ENCODE measurements around the gene EXOC4. TPM values are rescaled to one million over a fixed set of nuclear protein-coding genes. Genes with fewer than 3 reads are reported as not detected.
A peak's percentile ranks its signal among the peaks of the same experiment; 100 is the strongest.

Gene EXOC4
- total and polyA plus RNA-seq, 2 of the 8 experiments (the other 6 are each of a cell fraction or from before 2014, with no cell fraction given): 27.0 to 67.3 TPM

DNA sequence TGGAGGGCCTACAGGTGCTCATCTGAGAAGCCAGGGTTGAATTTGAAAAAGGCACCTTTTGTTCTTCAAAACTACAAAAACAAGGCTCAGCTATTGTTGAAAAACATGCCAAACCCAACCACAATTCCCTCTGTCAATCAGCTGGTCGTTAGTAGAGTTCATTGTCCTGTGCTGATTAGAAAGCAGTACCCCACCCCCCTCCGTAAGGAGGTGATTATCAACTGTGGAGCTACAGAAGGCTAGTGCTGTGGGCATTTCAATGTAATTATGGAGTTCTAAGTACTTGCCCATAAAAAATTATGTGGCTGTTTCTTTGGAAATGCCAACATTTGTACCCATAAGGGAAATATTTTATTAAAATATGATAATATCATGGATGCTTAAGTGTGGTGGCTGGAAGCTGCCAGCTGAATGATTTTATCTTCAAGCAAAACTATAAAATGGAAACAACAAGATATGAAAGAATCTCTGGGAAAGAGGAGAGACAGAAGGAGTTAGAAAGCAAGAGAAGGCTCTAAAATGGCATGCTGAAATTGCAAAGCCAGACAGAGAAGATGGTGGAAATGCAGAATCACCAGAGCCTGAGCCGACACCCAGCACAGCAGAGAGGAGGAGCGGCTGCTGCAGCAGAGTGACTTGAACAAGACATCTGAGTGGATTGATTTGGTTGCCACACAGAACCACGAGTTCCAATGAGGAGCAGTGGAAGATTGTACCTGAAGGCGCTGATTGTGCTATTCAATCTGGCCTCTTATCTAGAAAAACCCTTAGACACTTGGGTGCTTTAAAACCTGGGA lies 694.8 kb downstream of the EXOC4 start:
- no peak overlapping the region for H4K91ac ChIP-seq (replicated peaks; ENCODE audit: insufficient read length, low read length)
- 88% methylated on average over 6 of the region's 6 CpGs; no CpG with 5 or more reads in 1 of the 2 experiments for WGBS, 2 experiments (ENCODE audit: extremely low coverage in 1 of 2, insufficient coverage in 1 of 2, insufficient read length in 1 of 2, insufficient replicate concordance in 2 of 2, low coverage in 1 of 2, low lambda C conversion rate in 2 of 2, missing lambda C conversion rate in 1 of 2)
- no peak overlapping the region for H3K9ac ChIP-seq (replicated peaks in 1 of 4; ENCODE audit: extremely low read depth in 1 of 4, low read depth in 3 of 4, low read length in 3 of 4)
- no peak overlapping the region for H2AFZ ChIP-seq (ENCODE audit: low read length)
- no peak overlapping the region for H3K18ac ChIP-seq (ENCODE audit: extremely low read depth, low read length)
- CTCF ChIA-PET (ENCODE audit: partially characterized antibody): interaction anchor here (0.8 to 1.2 kb wide), 4 partner anchors 9 to 94 kb away, joined by 3 read pairs; no protein-coding TSS in a partner anchor
- H3K23me2 ChIP-seq (ENCODE audit: low read depth, low read length): no peaks in the 10 kb centered on the region
- no peaks in the 10 kb centered on the region for H3K79me2 ChIP-seq (ENCODE audit: control insufficient read depth in 1 of 2, insufficient read depth in 2 of 2, low read length in 2 of 2)
- POLR2A ChIA-PET (ENCODE audit: partially characterized antibody): no interaction called here
- no peaks in the 10 kb centered on the region for H4K20me1 ChIP-seq (replicated peaks in 1 of 2; ENCODE audit: control insufficient read depth in 1 of 2, insufficient read depth in 2 of 2, low read length in 2 of 2)
- H2BK20ac ChIP-seq (ENCODE audit: low read length): no peak overlapping the region
- no peak overlapping the region for H3K4ac ChIP-seq (replicated peaks; ENCODE audit: insufficient read length, low read depth, low read length)
- no peaks in the 10 kb centered on the region for H3K27me3 ChIP-seq (replicated peaks in 1 of 4; ENCODE audit: control insufficient read depth in 3 of 4, extremely low read depth in 1 of 4, insufficient read depth in 3 of 4, low read length in 3 of 4)
- H2BK15ac ChIP-seq (ENCODE audit: low read length): no peak overlapping the region
- H3K14ac ChIP-seq (ENCODE audit: insufficient read length): no peak overlapping the region
- H3K4me2 ChIP-seq (ENCODE audit: insufficient read depth in 1 of 2, low read depth in 2 of 2, low read length in 2 of 2): peak overlapping the region in 1 of 2 experiments; percentile 36; a peak in 1 of 4 replicates
- DNase-seq (ENCODE audit: low read depth in 1 of 2, low spot score in 2 of 2) (no peak), FAIRE-seq (no peak)
- H4K8ac ChIP-seq (ENCODE audit: extremely low read depth, insufficient read depth, low read length): no peak overlapping the region
- H2BK5ac ChIP-seq (ENCODE audit: low read depth, low read length): no peak overlapping the region
- H3K27ac ChIP-seq (ENCODE audit: low read depth, low read length): no peak overlapping the region
- H2BK120ac ChIP-seq (replicated peaks; ENCODE audit: low read depth, low read length): no peak overlapping the region
- no peaks in the 10 kb centered on the region for H3K36me3 ChIP-seq (ENCODE audit: control insufficient read depth in 2 of 4, insufficient read depth in 4 of 4, low read length in 3 of 4)
- TF ChIP-seq KDM1A (IDR thresholded peaks at IDR 0.05; ENCODE audit: borderline replicate concordance, low read length): no peak
- peak; percentile 39; the same call in 1 of the 2 replicates for TF ChIP-seq YY1 (IDR thresholded peaks at IDR 0.05; ENCODE audit: low read depth, low read length)
- TF ChIP-seq CHD1 (IDR thresholded peaks at IDR 0.05; ENCODE audit: low read depth, low read length): no peak
- TF ChIP-seq BRCA1 (IDR thresholded peaks at IDR 0.05; ENCODE audit: low read depth, low read length): no peak
- no peak for TF ChIP-seq POU5F1 (IDR thresholded peaks at IDR 0.05; ENCODE audit: low read depth, low read length)
- no peak for TF ChIP-seq RNF2 (IDR thresholded peaks at IDR 0.05; ENCODE audit: borderline replicate concordance, low read depth, low read length, missing control alignments, poor library complexity, severe bottlenecking)
- TF ChIP-seq, protein P1, sequence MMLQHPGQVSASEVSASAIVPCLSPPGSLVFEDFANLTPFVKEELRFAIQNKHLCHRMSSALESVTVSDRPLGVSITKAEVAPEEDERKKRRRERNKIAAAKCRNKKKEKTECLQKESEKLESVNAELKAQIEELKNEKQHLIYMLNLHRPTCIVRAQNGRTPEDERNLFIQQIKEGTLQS (IDR thresholded peaks at IDR 0.05; ENCODE audit: insufficient read depth, low read depth, low read length): no peak
- no peak overlapping the region for H3K23ac ChIP-seq (ENCODE audit: insufficient read length)
- no peaks in the 10 kb centered on the region for H3K79me1 ChIP-seq (ENCODE audit: low read depth, low read length)
- H3K4me1 ChIP-seq (replicated peaks in 1 of 4; ENCODE audit: control insufficient read depth in 3 of 4, insufficient read depth in 4 of 4, low read length in 3 of 4): peaks cover 0 to 6% (median 1%) of the 10 kb centered on the region in 4 experiments; a peak in 3 of 7 replicates
- no peak overlapping the region for H2AK5ac ChIP-seq (ENCODE audit: low read depth, low read length)
- H3K9me3 ChIP-seq (ENCODE audit: insufficient read depth in 2 of 2, low read depth in 1 of 2, low read length in 1 of 2): no peaks in the 10 kb centered on the region
- H3K56ac ChIP-seq (replicated peaks; ENCODE audit: insufficient read length, low read depth, low read length): no peak overlapping the region
- H2BK12ac ChIP-seq (ENCODE audit: low read depth, low read length): no peak overlapping the region
- no peak overlapping the region for H3K4me3 ChIP-seq (ENCODE audit: extremely low read depth in 1 of 4, insufficient read depth in 2 of 4, low read depth in 3 of 4, low read length in 4 of 4)
- H4K5ac ChIP-seq (ENCODE audit: insufficient read length, low read depth, low read length): no peak overlapping the region
